H9 (cell line): Measurements from ENCODE around the gene PAFAH1B1. TPM values are rescaled to one million over a fixed set of nuclear protein-coding genes. Genes with fewer than 3 reads are reported as not detected.

Source experiments
- DNase-seq: peaks from one replicate; pipeline ENCODE4 v3.0.0-alpha.2; 2017
- H2AFZ ChIP-seq: one replicate; pipeline ENCODE4 v1.6.1; 2013; ENCODE audit warnings: mild to moderate bottlenecking, low read length, control low read depth, moderate library complexity
- H2AK5ac ChIP-seq: 2 replicates; pipeline ENCODE4 v1.6.1; 2013; ENCODE audit warnings: low read length, control low read depth, mixed read lengths; ENCODE audit not compliant: insufficient read length
- H2BK120ac ChIP-seq: one replicate; pipeline ENCODE4 v1.6.1; 2013; ENCODE audit warnings: low read depth, mild to moderate bottlenecking, low read length, control low read depth, inconsistent platforms; ENCODE audit not compliant: poor library complexity, severe bottlenecking
- H2BK12ac ChIP-seq: 2 replicates; pipeline ENCODE4 v1.6.1; 2013; ENCODE audit warnings: low read length, control low read depth, mixed read lengths, low read depth; ENCODE audit not compliant: insufficient read length
- H2BK15ac ChIP-seq: 2 replicates; pipeline ENCODE4 v1.6.1; 2013; ENCODE audit warnings: low read depth, low read length, control low read depth
- H2BK20ac ChIP-seq: one replicate; pipeline ENCODE4 v1.6.1; 2013; ENCODE audit warnings: low read depth, mild to moderate bottlenecking, low read length, control low read depth, inconsistent platforms; ENCODE audit not compliant: poor library complexity, severe bottlenecking
- H2BK5ac ChIP-seq: 2 replicates; pipeline ENCODE4 v1.6.1; 2013; ENCODE audit warnings: low read length, control low read depth, mixed read lengths; ENCODE audit not compliant: insufficient read length
- H3K14ac ChIP-seq: 2 replicates; pipeline ENCODE4 v1.6.1; 2013; ENCODE audit warnings: low read length, control low read depth; ENCODE audit not compliant: insufficient read depth
- H3K18ac ChIP-seq: 2 replicates; pipeline ENCODE4 v1.6.1; 2013; ENCODE audit warnings: low read depth, mild to moderate bottlenecking, mixed read lengths, low read length, control low read depth; ENCODE audit not compliant: insufficient read length
- H3K23ac ChIP-seq: 2 replicates; pipeline ENCODE4 v1.6.1; 2013; ENCODE audit warnings: low read length, control low read depth, mixed read lengths, low read depth; ENCODE audit not compliant: insufficient read length
- H3K23me2 ChIP-seq: 2 replicates; pipeline ENCODE4 v1.6.1; 2013; ENCODE audit warnings: low read depth, mild to moderate bottlenecking, mixed read lengths, low read length, control low read depth; ENCODE audit not compliant: insufficient read length, poor library complexity, severe bottlenecking
- H3K27ac ChIP-seq: 2 replicates; pipeline ENCODE4 v1.5.1; 2013; ENCODE audit warnings: low read length, control low read depth, mixed read lengths, low read depth; ENCODE audit not compliant: insufficient read length
- H3K27me3 ChIP-seq: 2 replicates; pipeline ENCODE4 v1.6.1; 2013; ENCODE audit warnings: low read length, control low read depth, inconsistent platforms; ENCODE audit not compliant: insufficient read depth
- H3K4ac ChIP-seq: 2 replicates; pipeline ENCODE4 v1.6.1; 2013; ENCODE audit warnings: low read depth, mild to moderate bottlenecking, control low read depth, inconsistent platforms, low read length, moderate library complexity
- H3K4me1 ChIP-seq: 2 replicates; pipeline ENCODE4 v1.6.1; 2013; ENCODE audit warnings: low read length, control low read depth, inconsistent platforms; ENCODE audit not compliant: insufficient read depth
- H3K4me2 ChIP-seq: 2 replicates; pipeline ENCODE4 v1.6.1; 2013; ENCODE audit warnings: low read length, control low read depth, mixed read lengths; ENCODE audit not compliant: insufficient read length, insufficient read depth
- H3K56ac ChIP-seq: 2 replicates; pipeline ENCODE4 v1.6.1; 2013; ENCODE audit warnings: low read depth, mild to moderate bottlenecking, mixed read lengths, low read length, control low read depth; ENCODE audit not compliant: insufficient read length
- H3K79me1 ChIP-seq: 2 replicates; pipeline ENCODE4 v1.6.1; 2013; ENCODE audit warnings: low read depth, mild to moderate bottlenecking, moderate library complexity, low read length, control low read depth, inconsistent platforms; ENCODE audit not compliant: insufficient read depth, poor library complexity, severe bottlenecking
- H3K79me2 ChIP-seq: 2 replicates; pipeline ENCODE4 v1.6.1; 2013; ENCODE audit warnings: low read length, control low read depth, inconsistent platforms; ENCODE audit not compliant: insufficient read depth
- H3K9ac ChIP-seq: 2 replicates; pipeline ENCODE4 v1.6.1; 2013; ENCODE audit warnings: low read length, control low read depth, mixed read lengths; ENCODE audit not compliant: insufficient read length; ENCODE audit errors: extremely low read depth
- H3K9me3 ChIP-seq: one replicate; pipeline ENCODE4 v1.6.1; 2013; ENCODE audit warnings: low read depth, low read length, inconsistent platforms; ENCODE audit not compliant: control insufficient read depth
- H3T11ph ChIP-seq: one replicate; pipeline ENCODE4 v1.6.1; 2013; ENCODE audit warnings: mild to moderate bottlenecking, low read length, control low read depth, inconsistent platforms
- H4K20me1 ChIP-seq: one replicate; pipeline ENCODE4 v1.6.1; 2013; ENCODE audit not compliant: control insufficient read depth, insufficient read length, insufficient read depth
- H4K5ac ChIP-seq: 2 replicates; pipeline ENCODE4 v1.6.1; 2013; ENCODE audit warnings: low read depth, mild to moderate bottlenecking, mixed read lengths, low read length, control low read depth; ENCODE audit not compliant: insufficient read length
- H4K8ac ChIP-seq: replicated peaks from 2 replicates; pipeline ENCODE4 v1.6.1; 2013; ENCODE audit warnings: low read length, control low read depth, mixed read lengths, low read depth; ENCODE audit not compliant: insufficient read length
- H4K91ac ChIP-seq: 2 replicates; pipeline ENCODE4 v1.6.1; 2013; ENCODE audit warnings: low read depth, mild to moderate bottlenecking, moderate library complexity, mixed read lengths, low read length, control low read depth; ENCODE audit not compliant: insufficient read length
- H3K27ac Mint-ChIP-seq, 3 experiments: 2 replicates in 2 of 3; 3 replicates in 1 of 3; pipeline ENCODE4 v1.8.0; 2020 to 2021; ENCODE audit warnings: mixed read lengths in 3 of 3, mild to moderate bottlenecking in 1 of 3, moderate library complexity in 1 of 3
- H3K27me3 Mint-ChIP-seq: 2 replicates; pipeline ENCODE4 v1.8.0; 2021; ENCODE audit warnings: low read depth, mild to moderate bottlenecking, moderate library complexity, mixed read lengths
- H3K36me3 Mint-ChIP-seq, 3 experiments: 2 replicates in 2 of 3; 3 replicates in 1 of 3; pipeline ENCODE4 v1.8.0; 2020 to 2021; ENCODE audit warnings: low read depth in 3 of 3, mixed read lengths in 3 of 3; ENCODE audit not compliant: insufficient read depth in 1 of 3
- H3K4me1 Mint-ChIP-seq, 2 experiments: 2 replicates each; pipeline ENCODE4 v1.8.0; 2020; ENCODE audit warnings: mixed read lengths in 2 of 2
- H3K4me3 Mint-ChIP-seq, 2 experiments: 2 replicates in 1 of 2; 3 replicates in 1 of 2; pipeline ENCODE4 v1.8.0; 2020 to 2021; ENCODE audit warnings: mild to moderate bottlenecking in 2 of 2, mixed read lengths in 2 of 2, moderate library complexity in 1 of 2
- H3K9me3 Mint-ChIP-seq, 2 experiments: 2 replicates in 1 of 2; 3 replicates in 1 of 2; pipeline ENCODE4 v1.8.0; 2020; ENCODE audit warnings: mild to moderate bottlenecking in 2 of 2, mixed read lengths in 2 of 2, moderate library complexity in 1 of 2
- CTCF ChIP-seq: fragments of 200-600 bp; sonication (generic); conservative IDR thresholded peaks from 3 replicates; pipeline ENCODE4 v1.8.0; 2021; ENCODE audit warnings: antibody characterized with exemption, mild to moderate bottlenecking
- WGBS: extraction: QIAGEN DNeasy Blood & Tissue Kit; methylation state at CpG from one replicate; pipeline ENCODE4 v1.1.7; 2013; ENCODE audit warnings: missing lambda C conversion rate, low lambda C conversion rate, mixed read lengths; ENCODE audit not compliant: insufficient read length; ENCODE audit errors: extremely low coverage; 5-methylcytosine and 5-hydroxymethylcytosine counted together
- total RNA-seq: library from RNA; stranded (reverse); gene quantifications from 2 replicates; pipeline ENCODE4 v1.2.1, GENCODE V29; 2021

Gene PAFAH1B1
- total RNA-seq, 1 experiment from 2014 or later: 134 TPM

DNA sequence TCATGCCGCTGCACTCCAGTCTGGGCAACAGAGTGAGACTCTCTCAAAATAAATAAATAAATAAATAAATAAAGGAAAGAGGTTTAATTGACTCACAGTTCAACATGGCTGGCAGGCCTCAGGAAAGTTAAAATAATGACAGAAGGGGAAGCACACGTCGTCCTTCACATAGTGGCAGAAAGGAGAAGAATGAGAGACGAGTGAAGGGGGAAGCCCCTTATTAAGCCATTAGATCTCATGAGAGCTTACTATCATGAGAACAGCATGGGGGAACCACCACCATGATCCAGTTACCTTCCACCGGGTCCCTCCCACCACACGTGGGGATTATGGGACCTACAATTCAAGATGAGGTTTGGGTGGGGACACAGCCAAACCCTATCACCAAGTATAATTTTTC lies 54.5 kb downstream of the PAFAH1B1 start:
- no CpG with 5 or more reads among the region's 6 CpGs for WGBS
- Mint-ChIP-seq H3K36me3 (peaks cover 30 to 58% (median 49%) of the 10 kb centered on the region in 3 experiments), H3K9me3 (peaks cover 0 to 5% of the 10 kb centered on the region in 2 experiments; a peak in 1 of 5 replicates), H3K4me3 (no peak overlapping the region), H3K27ac (no peak overlapping the region), H3K4me1 (no peaks in the 10 kb centered on the region), H3K27me3 (no peaks in the 10 kb centered on the region)
- Histone ChIP-seq H3K4ac (no peak overlapping the region), H3K14ac (no peak overlapping the region), H3K56ac (no peak overlapping the region), H3K27me3 (no peaks in the 10 kb centered on the region), H2BK15ac (no peak overlapping the region; the same call in 1 of the 2 replicates), H2BK5ac (no peak overlapping the region), H3K27ac (no peak overlapping the region), H3T11ph (no peak overlapping the region), H4K5ac (no peak overlapping the region), H2BK20ac (no peak overlapping the region), H2AK5ac (no peak overlapping the region), H3K9ac (no peak overlapping the region), H2AFZ (no peak overlapping the region), H3K79me1 (no peaks in the 10 kb centered on the region), H4K91ac (no peak overlapping the region), H3K4me2 (no peak overlapping the region), H3K4me1 (no peaks in the 10 kb centered on the region), H4K8ac (no peak overlapping the region), H3K23ac (no peak overlapping the region), H2BK120ac (no peak overlapping the region), H2BK12ac (no peak overlapping the region), H4K20me1 (no peaks in the 10 kb centered on the region), H3K9me3 (no peaks in the 10 kb centered on the region), H3K23me2 (no peaks in the 10 kb centered on the region), H3K18ac (no peak overlapping the region), H3K79me2 (peaks cover 3% of the 10 kb centered on the region; the same call in 1 of the 2 replicates)
- no peak for TF ChIP-seq CTCF
- no peak for DNase-seq
